OCI-LY3 (cell line): ENCODE results near the gene RHOF.

ENCODE experiments used
- CTCF ChIP-seq: fragments of 200-600, 300-600 bp; sonication (generic); IDR thresholded peaks from 2 replicates; pipeline ENCODE4 v1.5.1; 2014; ENCODE audit warnings: antibody characterized with exemption, low read length, low read depth
- EZH2phosphoT487 ChIP-seq: fragments of 200-600 bp; shearing (Covaris generic); IDR thresholded peaks from 2 replicates; pipeline ENCODE4 v1.6.1; 2018; ENCODE audit warnings: antibody characterized with exemption, mixed run types, low read depth

- no peak for TF ChIP-seq CTCF
- TF ChIP-seq EZH2phosphoT487: no peak
These were observed 23.6 kb downstream of the RHOF start for GRCh38 chr12:121769831-121770301.
